ENCODE measurements around the gene SUFU.

DNA sequence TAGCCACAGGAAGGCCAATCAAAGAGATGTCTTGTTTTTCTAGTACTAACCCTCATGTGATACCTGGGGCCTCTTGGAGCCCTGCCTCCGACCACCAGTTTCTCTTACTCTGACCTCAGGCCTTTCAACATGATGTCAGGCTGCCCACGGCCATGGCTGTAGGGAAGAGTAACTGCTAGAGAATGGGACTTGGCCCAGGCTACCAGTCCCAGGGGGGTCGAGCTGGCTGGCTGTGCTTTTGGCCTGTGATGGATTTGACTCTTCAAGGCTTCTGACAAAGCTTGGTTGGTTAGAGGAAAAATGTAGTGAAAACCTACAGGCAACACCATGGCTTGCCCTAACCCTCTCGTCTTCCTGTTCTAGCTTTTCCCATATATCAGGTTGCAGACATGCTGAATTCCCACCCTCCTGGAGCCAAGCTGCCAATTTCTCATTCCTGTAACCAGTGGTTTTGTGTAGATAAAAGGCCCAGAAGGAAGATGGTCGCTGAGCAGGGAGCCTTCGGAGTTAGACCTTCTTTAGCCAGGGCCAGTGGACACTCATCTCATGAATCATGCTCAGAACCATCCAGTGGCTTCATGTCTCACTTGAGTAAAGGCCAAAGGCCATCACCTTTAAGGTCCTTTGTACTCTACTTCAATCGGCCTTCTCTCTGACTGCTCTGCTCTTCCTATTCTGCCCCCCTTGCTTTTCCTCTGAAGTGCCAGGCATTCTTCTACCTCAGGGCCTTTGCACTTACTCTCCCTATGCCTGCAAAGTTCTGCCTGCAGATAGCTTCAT lies 19.7 kb downstream of the SUFU start:
- TF ChIP-seq, protein P1, sequence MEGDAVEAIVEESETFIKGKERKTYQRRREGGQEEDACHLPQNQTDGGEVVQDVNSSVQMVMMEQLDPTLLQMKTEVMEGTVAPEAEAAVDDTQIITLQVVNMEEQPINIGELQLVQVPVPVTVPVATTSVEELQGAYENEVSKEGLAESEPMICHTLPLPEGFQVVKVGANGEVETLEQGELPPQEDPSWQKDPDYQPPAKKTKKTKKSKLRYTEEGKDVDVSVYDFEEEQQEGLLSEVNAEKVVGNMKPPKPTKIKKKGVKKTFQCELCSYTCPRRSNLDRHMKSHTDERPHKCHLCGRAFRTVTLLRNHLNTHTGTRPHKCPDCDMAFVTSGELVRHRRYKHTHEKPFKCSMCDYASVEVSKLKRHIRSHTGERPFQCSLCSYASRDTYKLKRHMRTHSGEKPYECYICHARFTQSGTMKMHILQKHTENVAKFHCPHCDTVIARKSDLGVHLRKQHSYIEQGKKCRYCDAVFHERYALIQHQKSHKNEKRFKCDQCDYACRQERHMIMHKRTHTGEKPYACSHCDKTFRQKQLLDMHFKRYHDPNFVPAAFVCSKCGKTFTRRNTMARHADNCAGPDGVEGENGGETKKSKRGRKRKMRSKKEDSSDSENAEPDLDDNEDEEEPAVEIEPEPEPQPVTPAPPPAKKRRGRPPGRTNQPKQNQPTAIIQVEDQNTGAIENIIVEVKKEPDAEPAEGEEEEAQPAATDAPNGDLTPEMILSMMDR (IDR thresholded peaks at IDR 0.05; ENCODE audit: low read depth, low read length): no peak
- TF ChIP-seq EZH2phosphoT487 (IDR thresholded peaks at IDR 0.05; ENCODE audit: low read depth): no peak
